WTC11 (cell line): ENCODE results near the gene MICAL3. TPM values are rescaled to one million over a fixed set of nuclear protein-coding genes. Genes with fewer than 3 reads are reported as not detected.

Source experiments
- ATAC-seq: fragments of 200-7000 bp; cut with Tn5 transposase; 2 replicates; pipeline ENCODE4 v1.10.0; 2021; ENCODE audit warnings: mild to moderate bottlenecking, moderate library complexity
- CTCF ChIA-PET: fragments of 300-600 bp; sonication (Branson Sonifier 250); formaldehyde crosslinking; loops from one replicate; lab custom pipeline; 2021; ENCODE audit warnings: antibody characterized with exemption; lab: Charles Lee
- POLR2A ChIA-PET: fragments of 350-600 bp; sonication (Branson Sonifier 250); formaldehyde crosslinking; loops from one replicate; lab custom pipeline; 2021; ENCODE audit warnings: antibody characterized with exemption; lab: Charles Lee
- DNase-seq: peaks from one replicate; pipeline ENCODE4 v3.0.0; 2021; ENCODE audit warnings: low spot score
- H3K27ac Mint-ChIP-seq: 2 replicates; pipeline ENCODE4 v1.8.0; 2021; ENCODE audit warnings: mixed read lengths
- H3K27me3 Mint-ChIP-seq: 2 replicates; pipeline ENCODE4 v1.8.0; 2021; ENCODE audit warnings: low read depth, mild to moderate bottlenecking, moderate library complexity, mixed read lengths
- H3K36me3 Mint-ChIP-seq: 2 replicates; pipeline ENCODE4 v1.8.0; 2021; ENCODE audit warnings: mixed read lengths
- H3K4me1 Mint-ChIP-seq: 2 replicates; pipeline ENCODE4 v1.8.0; 2022; ENCODE audit warnings: mixed read lengths
- H3K4me3 Mint-ChIP-seq: 2 replicates; pipeline ENCODE4 v1.8.0; 2021; ENCODE audit warnings: mild to moderate bottlenecking, moderate library complexity, mixed read lengths
- H3K9me3 Mint-ChIP-seq: 2 replicates; pipeline ENCODE4 v1.8.0; 2021; ENCODE audit warnings: mixed read lengths
- EMX1 ChIP-seq: fragments of 250-450 bp; sonication (Bioruptor Pico); IDR thresholded peaks from 2 replicates; pipeline ENCODE4 v1.8.0; 2021; ENCODE audit warnings: mild to moderate bottlenecking
- GTF2I ChIP-seq: fragments of 250-450 bp; sonication (Bioruptor Pico); conservative IDR thresholded peaks from 2 replicates; pipeline ENCODE4 v1.4.0; 2021; ENCODE audit warnings: mild to moderate bottlenecking
- HMGA2 ChIP-seq: fragments of 250-450 bp; sonication (Bioruptor Pico); IDR thresholded peaks from 2 replicates; pipeline ENCODE4 v1.4.0; 2021; ENCODE audit warnings: mild to moderate bottlenecking, moderate library complexity
- IRF2 ChIP-seq: sonication (generic); formaldehyde crosslinking; IDR thresholded peaks from 2 replicates; pipeline ENCODE4 v1.8.0; 2022; ENCODE audit warnings: low read depth, missing genetic modification reagents, borderline replicate concordance
- MYBL2 ChIP-seq: sonication (generic); formaldehyde crosslinking; IDR thresholded peaks from 2 replicates; pipeline ENCODE4 v1.8.1; 2023; ENCODE audit warnings: mild to moderate bottlenecking, moderate library complexity, missing genetic modification reagents
- NFE2L1 ChIP-seq: sonication (generic); formaldehyde crosslinking; IDR thresholded peaks from 2 replicates; pipeline ENCODE4 v1.8.1; 2023; ENCODE audit warnings: missing genetic modification reagents
- RORB ChIP-seq: fragments of 250-450 bp; sonication (Bioruptor Pico); IDR thresholded peaks from 2 replicates; pipeline ENCODE4 v1.9.0; 2021; ENCODE audit warnings: mild to moderate bottlenecking
- SP1 ChIP-seq: sonication (generic); formaldehyde crosslinking; conservative IDR thresholded peaks from 2 replicates; pipeline ENCODE4 v1.8.1; 2022; ENCODE audit warnings: missing genetic modification reagents
- total RNA-seq: library from RNA; stranded (reverse); gene quantifications from 3 replicates; pipeline ENCODE4 v1.2.3, GENCODE V29; 2021
- TF ChIP-seq, protein P1 (sequence below): sonication (generic); formaldehyde crosslinking; IDR thresholded peaks from 2 replicates; pipeline ENCODE4 v1.8.1; 2022; ENCODE audit warnings: mild to moderate bottlenecking, missing genetic modification reagents, moderate library complexity, borderline replicate concordance
- TF ChIP-seq, protein P2 (sequence below): sonication (generic); formaldehyde crosslinking; IDR thresholded peaks from 2 replicates; pipeline ENCODE4 v1.8.1; 2023; ENCODE audit warnings: mild to moderate bottlenecking, missing genetic modification reagents
- TF ChIP-seq, protein P3 (sequence below): fragments of 250-450 bp; sonication (Bioruptor Pico); IDR thresholded peaks from 2 replicates; pipeline ENCODE4 v1.9.0; 2021; ENCODE audit warnings: mild to moderate bottlenecking, borderline replicate concordance
- TF ChIP-seq, protein P4 (sequence below): sonication (generic); formaldehyde crosslinking; conservative IDR thresholded peaks from 2 replicates; pipeline ENCODE4 v1.8.1; 2023; ENCODE audit warnings: mild to moderate bottlenecking, low read depth, missing genetic modification reagents, moderate library complexity
- TF ChIP-seq, protein P5 (sequence below): sonication (generic); formaldehyde crosslinking; IDR thresholded peaks from 2 replicates; pipeline ENCODE4 v1.8.1; 2023; ENCODE audit warnings: mild to moderate bottlenecking, missing genetic modification reagents
- TF ChIP-seq, protein P6 (sequence below): sonication (generic); formaldehyde crosslinking; IDR thresholded peaks from 2 replicates; pipeline ENCODE4 v1.8.0; 2022; ENCODE audit warnings: mild to moderate bottlenecking, missing genetic modification reagents

Gene MICAL3
- total RNA-seq, 1 experiment from 2014 or later, result 41.2 TPM

DNA sequence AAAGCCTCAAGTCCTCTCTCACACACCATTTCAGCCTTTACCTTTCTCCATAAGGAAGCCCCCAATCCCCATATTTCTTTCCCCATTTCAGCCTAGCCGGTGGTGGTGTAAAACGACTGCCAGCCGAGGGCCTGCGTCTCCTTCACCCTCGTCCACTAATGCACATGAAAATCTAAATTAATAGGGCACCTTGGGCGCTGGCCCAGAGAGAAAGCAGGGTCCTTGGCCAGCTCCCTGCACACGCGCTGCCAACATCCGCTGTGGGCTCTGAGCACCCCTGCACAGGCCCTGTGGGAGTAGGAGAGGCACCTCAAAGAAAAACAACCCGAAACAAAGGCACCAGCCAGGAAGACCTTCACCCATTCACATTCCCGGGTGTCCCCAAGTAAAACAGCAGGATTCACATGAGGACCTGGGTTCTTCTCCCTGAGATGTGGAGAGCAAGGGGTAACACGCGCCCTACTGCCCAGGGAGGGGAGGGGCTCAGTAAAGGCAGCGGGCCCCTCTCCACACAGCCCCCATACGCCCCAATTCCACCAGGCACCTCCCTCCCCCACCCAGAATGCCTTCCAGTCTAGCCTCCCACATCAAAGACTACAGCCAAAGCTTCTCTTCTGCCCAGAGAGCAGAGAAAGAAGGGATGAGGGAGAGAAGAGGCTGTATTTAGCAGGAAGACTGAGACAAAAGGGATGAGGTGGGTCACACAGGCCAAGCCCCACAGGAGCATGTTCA lies 79.0 kb downstream of the MICAL3 start (continued):
- TF ChIP-seq RORB (CRISPR knock-in tag) (no peak), SP1 (no peak), MYBL2 (CRISPR knock-in tag) (no peak)
- TF ChIP-seq, protein P1, sequence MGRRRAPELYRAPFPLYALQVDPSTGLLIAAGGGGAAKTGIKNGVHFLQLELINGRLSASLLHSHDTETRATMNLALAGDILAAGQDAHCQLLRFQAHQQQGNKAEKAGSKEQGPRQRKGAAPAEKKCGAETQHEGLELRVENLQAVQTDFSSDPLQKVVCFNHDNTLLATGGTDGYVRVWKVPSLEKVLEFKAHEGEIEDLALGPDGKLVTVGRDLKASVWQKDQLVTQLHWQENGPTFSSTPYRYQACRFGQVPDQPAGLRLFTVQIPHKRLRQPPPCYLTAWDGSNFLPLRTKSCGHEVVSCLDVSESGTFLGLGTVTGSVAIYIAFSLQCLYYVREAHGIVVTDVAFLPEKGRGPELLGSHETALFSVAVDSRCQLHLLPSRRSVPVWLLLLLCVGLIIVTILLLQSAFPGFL (CRISPR knock-in tag), result no peak
- TF ChIP-seq, protein P2, sequence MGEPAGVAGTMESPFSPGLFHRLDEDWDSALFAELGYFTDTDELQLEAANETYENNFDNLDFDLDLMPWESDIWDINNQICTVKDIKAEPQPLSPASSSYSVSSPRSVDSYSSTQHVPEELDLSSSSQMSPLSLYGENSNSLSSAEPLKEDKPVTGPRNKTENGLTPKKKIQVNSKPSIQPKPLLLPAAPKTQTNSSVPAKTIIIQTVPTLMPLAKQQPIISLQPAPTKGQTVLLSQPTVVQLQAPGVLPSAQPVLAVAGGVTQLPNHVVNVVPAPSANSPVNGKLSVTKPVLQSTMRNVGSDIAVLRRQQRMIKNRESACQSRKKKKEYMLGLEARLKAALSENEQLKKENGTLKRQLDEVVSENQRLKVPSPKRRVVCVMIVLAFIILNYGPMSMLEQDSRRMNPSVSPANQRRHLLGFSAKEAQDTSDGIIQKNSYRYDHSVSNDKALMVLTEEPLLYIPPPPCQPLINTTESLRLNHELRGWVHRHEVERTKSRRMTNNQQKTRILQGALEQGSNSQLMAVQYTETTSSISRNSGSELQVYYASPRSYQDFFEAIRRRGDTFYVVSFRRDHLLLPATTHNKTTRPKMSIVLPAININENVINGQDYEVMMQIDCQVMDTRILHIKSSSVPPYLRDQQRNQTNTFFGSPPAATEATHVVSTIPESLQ (CRISPR knock-in tag), result no peak
- TF ChIP-seq, protein P3, sequence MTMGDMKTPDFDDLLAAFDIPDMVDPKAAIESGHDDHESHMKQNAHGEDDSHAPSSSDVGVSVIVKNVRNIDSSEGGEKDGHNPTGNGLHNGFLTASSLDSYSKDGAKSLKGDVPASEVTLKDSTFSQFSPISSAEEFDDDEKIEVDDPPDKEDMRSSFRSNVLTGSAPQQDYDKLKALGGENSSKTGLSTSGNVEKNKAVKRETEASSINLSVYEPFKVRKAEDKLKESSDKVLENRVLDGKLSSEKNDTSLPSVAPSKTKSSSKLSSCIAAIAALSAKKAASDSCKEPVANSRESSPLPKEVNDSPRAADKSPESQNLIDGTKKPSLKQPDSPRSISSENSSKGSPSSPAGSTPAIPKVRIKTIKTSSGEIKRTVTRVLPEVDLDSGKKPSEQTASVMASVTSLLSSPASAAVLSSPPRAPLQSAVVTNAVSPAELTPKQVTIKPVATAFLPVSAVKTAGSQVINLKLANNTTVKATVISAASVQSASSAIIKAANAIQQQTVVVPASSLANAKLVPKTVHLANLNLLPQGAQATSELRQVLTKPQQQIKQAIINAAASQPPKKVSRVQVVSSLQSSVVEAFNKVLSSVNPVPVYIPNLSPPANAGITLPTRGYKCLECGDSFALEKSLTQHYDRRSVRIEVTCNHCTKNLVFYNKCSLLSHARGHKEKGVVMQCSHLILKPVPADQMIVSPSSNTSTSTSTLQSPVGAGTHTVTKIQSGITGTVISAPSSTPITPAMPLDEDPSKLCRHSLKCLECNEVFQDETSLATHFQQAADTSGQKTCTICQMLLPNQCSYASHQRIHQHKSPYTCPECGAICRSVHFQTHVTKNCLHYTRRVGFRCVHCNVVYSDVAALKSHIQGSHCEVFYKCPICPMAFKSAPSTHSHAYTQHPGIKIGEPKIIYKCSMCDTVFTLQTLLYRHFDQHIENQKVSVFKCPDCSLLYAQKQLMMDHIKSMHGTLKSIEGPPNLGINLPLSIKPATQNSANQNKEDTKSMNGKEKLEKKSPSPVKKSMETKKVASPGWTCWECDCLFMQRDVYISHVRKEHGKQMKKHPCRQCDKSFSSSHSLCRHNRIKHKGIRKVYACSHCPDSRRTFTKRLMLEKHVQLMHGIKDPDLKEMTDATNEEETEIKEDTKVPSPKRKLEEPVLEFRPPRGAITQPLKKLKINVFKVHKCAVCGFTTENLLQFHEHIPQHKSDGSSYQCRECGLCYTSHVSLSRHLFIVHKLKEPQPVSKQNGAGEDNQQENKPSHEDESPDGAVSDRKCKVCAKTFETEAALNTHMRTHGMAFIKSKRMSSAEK (CRISPR knock-in tag), result no peak
- TF ChIP-seq, protein P4, sequence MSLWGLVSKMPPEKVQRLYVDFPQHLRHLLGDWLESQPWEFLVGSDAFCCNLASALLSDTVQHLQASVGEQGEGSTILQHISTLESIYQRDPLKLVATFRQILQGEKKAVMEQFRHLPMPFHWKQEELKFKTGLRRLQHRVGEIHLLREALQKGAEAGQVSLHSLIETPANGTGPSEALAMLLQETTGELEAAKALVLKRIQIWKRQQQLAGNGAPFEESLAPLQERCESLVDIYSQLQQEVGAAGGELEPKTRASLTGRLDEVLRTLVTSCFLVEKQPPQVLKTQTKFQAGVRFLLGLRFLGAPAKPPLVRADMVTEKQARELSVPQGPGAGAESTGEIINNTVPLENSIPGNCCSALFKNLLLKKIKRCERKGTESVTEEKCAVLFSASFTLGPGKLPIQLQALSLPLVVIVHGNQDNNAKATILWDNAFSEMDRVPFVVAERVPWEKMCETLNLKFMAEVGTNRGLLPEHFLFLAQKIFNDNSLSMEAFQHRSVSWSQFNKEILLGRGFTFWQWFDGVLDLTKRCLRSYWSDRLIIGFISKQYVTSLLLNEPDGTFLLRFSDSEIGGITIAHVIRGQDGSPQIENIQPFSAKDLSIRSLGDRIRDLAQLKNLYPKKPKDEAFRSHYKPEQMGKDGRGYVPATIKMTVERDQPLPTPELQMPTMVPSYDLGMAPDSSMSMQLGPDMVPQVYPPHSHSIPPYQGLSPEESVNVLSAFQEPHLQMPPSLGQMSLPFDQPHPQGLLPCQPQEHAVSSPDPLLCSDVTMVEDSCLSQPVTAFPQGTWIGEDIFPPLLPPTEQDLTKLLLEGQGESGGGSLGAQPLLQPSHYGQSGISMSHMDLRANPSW (CRISPR knock-in tag), result no peak
- TF ChIP-seq, protein P5, sequence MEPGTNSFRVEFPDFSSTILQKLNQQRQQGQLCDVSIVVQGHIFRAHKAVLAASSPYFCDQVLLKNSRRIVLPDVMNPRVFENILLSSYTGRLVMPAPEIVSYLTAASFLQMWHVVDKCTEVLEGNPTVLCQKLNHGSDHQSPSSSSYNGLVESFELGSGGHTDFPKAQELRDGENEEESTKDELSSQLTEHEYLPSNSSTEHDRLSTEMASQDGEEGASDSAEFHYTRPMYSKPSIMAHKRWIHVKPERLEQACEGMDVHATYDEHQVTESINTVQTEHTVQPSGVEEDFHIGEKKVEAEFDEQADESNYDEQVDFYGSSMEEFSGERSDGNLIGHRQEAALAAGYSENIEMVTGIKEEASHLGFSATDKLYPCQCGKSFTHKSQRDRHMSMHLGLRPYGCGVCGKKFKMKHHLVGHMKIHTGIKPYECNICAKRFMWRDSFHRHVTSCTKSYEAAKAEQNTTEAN (CRISPR knock-in tag), result no peak

DNA sequence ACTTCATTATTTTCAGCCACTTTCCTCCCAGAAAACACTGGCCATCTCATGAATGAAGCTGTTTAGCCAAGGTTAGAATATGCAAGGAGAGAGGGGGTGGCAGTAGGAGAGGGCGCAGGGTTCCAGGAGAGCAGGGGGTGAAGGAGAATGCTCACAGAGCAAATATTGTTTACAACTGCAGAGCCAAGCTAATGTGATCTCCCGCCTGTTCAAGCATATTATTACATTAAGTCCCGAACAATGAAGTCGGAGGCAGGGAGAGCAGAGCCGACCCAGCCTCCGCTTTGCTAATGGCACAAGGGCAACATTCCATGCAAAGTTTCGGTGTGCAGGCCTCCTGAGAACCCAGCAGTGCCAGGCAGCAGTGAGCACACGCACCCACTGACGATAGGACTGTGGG lies 80.1 kb downstream of the MICAL3 start:
- DNase-seq (no peak), ATAC-seq (no peak)
- Mint-ChIP-seq H3K27ac (peak overlapping the region; percentile 26), H3K9me3 (no peaks in the 10 kb centered on the region), H3K27me3 (no peaks in the 10 kb centered on the region), H3K36me3 (no peaks in the 10 kb centered on the region), H3K4me1 (peaks cover 68% of the 10 kb centered on the region), H3K4me3 (no peak overlapping the region)
- no peak for TF ChIP-seq HMGA2
- TF ChIP-seq, protein P6, sequence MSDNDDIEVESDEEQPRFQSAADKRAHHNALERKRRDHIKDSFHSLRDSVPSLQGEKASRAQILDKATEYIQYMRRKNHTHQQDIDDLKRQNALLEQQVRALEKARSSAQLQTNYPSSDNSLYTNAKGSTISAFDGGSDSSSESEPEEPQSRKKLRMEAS, result no peak
- no peak for TF ChIP-seq EMX1 (CRISPR knock-in tag)
- no peak for TF ChIP-seq IRF2 (CRISPR knock-in tag)
- TF ChIP-seq GTF2I (CRISPR knock-in tag), result no peak
- no peak for TF ChIP-seq NFE2L1
- no peak for TF ChIP-seq SP1
- POLR2A ChIA-PET, result no interaction called here
- CTCF ChIA-PET, result interaction anchor here (1.0 to 1.6 kb wide), 2 partner anchors 55 to 135 kb away, joined by 3 read pairs; no protein-coding TSS in a partner anchor
